Endothelial cell of umbilical vein (primary cell): ENCODE data around the gene MPHOSPH8. TPM values are rescaled to one million over a fixed set of nuclear protein-coding genes. Genes with fewer than 3 reads are reported as not detected.
A peak's percentile ranks its signal among the peaks of the same experiment; 100 is the strongest.

Source experiments
- Bru-seq: library from RNA; stranded (reverse); fragments of 400-500 nt; gene quantifications from one replicate; lab custom pipeline; 2021; lab: Mats Ljungman, UMichigan
- BruChase-seq, 2 experiments: library from RNA; stranded (reverse); fragments of 400-500 nt; gene quantifications; one replicate each; lab custom pipeline; 2021; lab: Mats Ljungman, UMichigan
- BruUV-seq: library from RNA; stranded (reverse); fragments of 400-500 nt; replicated peaks from 2 replicates; lab custom pipeline; 2021; lab: Mats Ljungman, UMichigan
- CTCF ChIA-PET: fragments of 300-600, 350-600 bp; sonication (Branson Sonifier 250); formaldehyde crosslinking; loops from one replicate; lab custom pipeline; 2021; ENCODE audit warnings: antibody characterized with exemption, inconsistent platforms; lab: Charles Lee
- POLR2A ChIA-PET: fragments of 300-600, 350-600 bp; sonication (Branson Sonifier 250); formaldehyde crosslinking; loops from one replicate; lab custom pipeline; 2021; ENCODE audit warnings: antibody characterized with exemption, inconsistent platforms; lab: Charles Lee
- DNase-seq: peaks from one replicate; pipeline ENCODE4 v3.0.0-alpha.2; 2011; ENCODE audit warnings: low read depth, low spot score
- FAIRE-seq: peaks from 2 replicates; lab custom pipeline; 2011; peaks lifted over from hg19 to GRCh38; lab: Jason Lieb, UNC
- H2AFZ ChIP-seq: 2 replicates; pipeline ENCODE4 v1.6.0; 2012; ENCODE audit warnings: low read depth, low read length, control low read depth, inconsistent platforms
- H3K27ac ChIP-seq: 2 replicates; pipeline ENCODE4 v1.5.1; 2011; ENCODE audit warnings: low read depth, mild to moderate bottlenecking, control low read depth, low read length, moderate library complexity; ENCODE audit not compliant: insufficient read depth
- H3K27me3 ChIP-seq, 2 experiments: 2 replicates each; pipeline versions ENCODE4 v1.6.0 to v1.6.1; 2011; ENCODE audit warnings: low read length in 2 of 2, mixed read lengths in 1 of 2; ENCODE audit not compliant: control insufficient read depth in 2 of 2, insufficient read depth in 2 of 2
- H3K36me3 ChIP-seq, 2 experiments: 2 replicates in 1 of 2; 3 replicates in 1 of 2; pipeline ENCODE4 v1.5.1; 2011; ENCODE audit warnings: low read length in 2 of 2, mild to moderate bottlenecking in 1 of 2, moderate library complexity in 1 of 2; ENCODE audit not compliant: control insufficient read depth in 2 of 2, insufficient read depth in 2 of 2; ENCODE audit errors: extremely low read depth in 1 of 2
- H3K4me1 ChIP-seq: 3 replicates; pipeline ENCODE4 v1.5.1; 2011; ENCODE audit warnings: mild to moderate bottlenecking, low read length; ENCODE audit not compliant: control insufficient read depth, insufficient read depth; ENCODE audit errors: extremely low read depth
- H3K4me2 ChIP-seq: 2 replicates; pipeline ENCODE4 v1.6.1; 2011; ENCODE audit warnings: low read length, control low read depth, mixed read lengths; ENCODE audit not compliant: insufficient read depth
- H3K4me3 ChIP-seq, 3 experiments: fragments of 200-600 bp in 1 of 3; sonication (generic), shearing (Covaris generic) in 1 of 3; replicated peaks in 1 of 3; 2 replicates each; pipeline ENCODE4 v1.5.1; 2011 to 2016; ENCODE audit warnings: control low read depth in 3 of 3, low read length in 3 of 3, mild to moderate bottlenecking in 2 of 3, inconsistent platforms in 1 of 3, low read depth in 1 of 3, moderate library complexity in 1 of 3; ENCODE audit not compliant: insufficient read depth in 1 of 3
- H3K79me2 ChIP-seq: 2 replicates; pipeline ENCODE4 v1.6.0; 2012; ENCODE audit warnings: low read length, inconsistent platforms; ENCODE audit not compliant: control insufficient read depth, insufficient read depth
- H3K9ac ChIP-seq: replicated peaks from 2 replicates; pipeline ENCODE3; 2011; ENCODE audit warnings: low read length, control low read depth; ENCODE audit not compliant: insufficient read depth; ENCODE audit errors: extremely low read depth
- H3K9me1 ChIP-seq: replicated peaks from 3 replicates; pipeline ENCODE4 v1.6.0; 2011; ENCODE audit warnings: mild to moderate bottlenecking, low read length; ENCODE audit not compliant: control insufficient read depth, insufficient read depth; ENCODE audit errors: extremely low read depth
- H3K9me3 ChIP-seq: replicated peaks from 2 replicates; pipeline ENCODE4 v1.5.1; 2012; ENCODE audit warnings: low read length, inconsistent platforms; ENCODE audit not compliant: control insufficient read depth, insufficient read depth
- H4K20me1 ChIP-seq: replicated peaks from 2 replicates; pipeline ENCODE3; 2011; ENCODE audit warnings: mild to moderate bottlenecking, low read length; ENCODE audit not compliant: control insufficient read depth, insufficient read depth; ENCODE audit errors: extremely low read depth
- CTCF ChIP-seq, 2 donors: IDR thresholded peaks; 1 replicate in 1 of 2; 2 replicates in 1 of 2; pipeline ENCODE4 v1.5.1; 2011; ENCODE audit warnings: low read length in 2 of 2, mild to moderate bottlenecking in 2 of 2, moderate library complexity in 2 of 2, control low read depth in 1 of 2, inconsistent platforms in 1 of 2, low read depth in 1 of 2; ENCODE audit not compliant: insufficient read depth in 1 of 2; ENCODE audit errors: extremely low read depth in 1 of 2
- EZH2 ChIP-seq: IDR thresholded peaks from 2 replicates; pipeline ENCODE4 v1.6.1; 2012; ENCODE audit warnings: borderline replicate concordance, low read depth, mild to moderate bottlenecking, moderate library complexity, low read length, inconsistent platforms; ENCODE audit not compliant: severe bottlenecking
- FOS ChIP-seq: IDR thresholded peaks from 2 replicates; pipeline ENCODE4 v1.6.1; 2011; ENCODE audit warnings: mild to moderate bottlenecking, low read length, moderate library complexity, borderline replicate concordance; ENCODE audit not compliant: insufficient read depth
- GATA2 ChIP-seq: IDR thresholded peaks from 2 replicates; pipeline ENCODE4 v1.7.0; 2011; ENCODE audit warnings: low read depth, mild to moderate bottlenecking, moderate library complexity, mixed read lengths, low read length; ENCODE audit not compliant: insufficient read length, insufficient read depth
- JUN ChIP-seq: IDR thresholded peaks from 2 replicates; pipeline ENCODE4 v1.6.1; 2011; ENCODE audit warnings: borderline replicate concordance, low read depth; ENCODE audit not compliant: insufficient read length, insufficient read depth
- MAX ChIP-seq: IDR thresholded peaks from 2 replicates; pipeline ENCODE4 v1.6.1; 2011; ENCODE audit not compliant: insufficient read depth, insufficient read length
- MYC ChIP-seq: IDR thresholded peaks from one replicate; pipeline ENCODE4 v1.6.1; 2011; ENCODE audit warnings: mild to moderate bottlenecking, low read depth, low read length
- POLR2A ChIP-seq: IDR thresholded peaks from 2 replicates; pipeline ENCODE4 v1.6.1; 2012; ENCODE audit warnings: low read depth, mild to moderate bottlenecking, control low read depth, low read length
- POLR2AphosphoS5 ChIP-seq: IDR thresholded peaks from 2 replicates; pipeline ENCODE4 v1.6.1; 2012; ENCODE audit warnings: low read depth, mild to moderate bottlenecking, control low read depth, low read length, moderate library complexity; ENCODE audit not compliant: insufficient read depth
- dilution Hi-C: fragments of 300-500 bp; cut with MboI; formaldehyde crosslinking; loops from one replicate; pipeline ENCODE4 v1.15.0; 2019; ENCODE audit warnings: low sequenced_read_pairs; ENCODE audit not compliant: extremely low pct_ligation_motif_present
- intact Hi-C: fragments of 100-400 bp; cut with micrococcal nuclease; formaldehyde crosslinking; loops from one replicate; pipeline ENCODE4 v1.10.0; 2022
- long read RNA-seq: library from polyadenylated mRNA; stranded (forward); transcript quantifications from one replicate; pipeline ENCODE4 v2.0.0, GENCODE V29; 2021
- polyA minus RNA-seq, 3 experiments: library from RNA; depleted of rRNA, polyadenylated mRNA; stranded (reverse); fragments of >200 nt; gene quantifications; 1 replicate in 1 of 3; 2 replicates in 2 of 3; pipeline ENCODE4 v1.2.3, GENCODE V29; 2011
- polyA plus RNA-seq, 4 experiments: library from polyadenylated mRNA; depleted of rRNA in 3 of 4; stranded (reverse) in 3 of 4; unstranded in 1 of 4; fragments of >200 nt; gene quantifications; 2 replicates each; pipeline versions ENCODE4 v1.2.1 to v1.2.3, GENCODE V29; 2011 to 2012; ENCODE audit warnings: missing spikeins in 1 of 4
- total RNA-seq: library from RNA; stranded (reverse); gene quantifications from 2 replicates; pipeline ENCODE4 v1.2.3, GENCODE V29; 2021

Gene MPHOSPH8, protein sequence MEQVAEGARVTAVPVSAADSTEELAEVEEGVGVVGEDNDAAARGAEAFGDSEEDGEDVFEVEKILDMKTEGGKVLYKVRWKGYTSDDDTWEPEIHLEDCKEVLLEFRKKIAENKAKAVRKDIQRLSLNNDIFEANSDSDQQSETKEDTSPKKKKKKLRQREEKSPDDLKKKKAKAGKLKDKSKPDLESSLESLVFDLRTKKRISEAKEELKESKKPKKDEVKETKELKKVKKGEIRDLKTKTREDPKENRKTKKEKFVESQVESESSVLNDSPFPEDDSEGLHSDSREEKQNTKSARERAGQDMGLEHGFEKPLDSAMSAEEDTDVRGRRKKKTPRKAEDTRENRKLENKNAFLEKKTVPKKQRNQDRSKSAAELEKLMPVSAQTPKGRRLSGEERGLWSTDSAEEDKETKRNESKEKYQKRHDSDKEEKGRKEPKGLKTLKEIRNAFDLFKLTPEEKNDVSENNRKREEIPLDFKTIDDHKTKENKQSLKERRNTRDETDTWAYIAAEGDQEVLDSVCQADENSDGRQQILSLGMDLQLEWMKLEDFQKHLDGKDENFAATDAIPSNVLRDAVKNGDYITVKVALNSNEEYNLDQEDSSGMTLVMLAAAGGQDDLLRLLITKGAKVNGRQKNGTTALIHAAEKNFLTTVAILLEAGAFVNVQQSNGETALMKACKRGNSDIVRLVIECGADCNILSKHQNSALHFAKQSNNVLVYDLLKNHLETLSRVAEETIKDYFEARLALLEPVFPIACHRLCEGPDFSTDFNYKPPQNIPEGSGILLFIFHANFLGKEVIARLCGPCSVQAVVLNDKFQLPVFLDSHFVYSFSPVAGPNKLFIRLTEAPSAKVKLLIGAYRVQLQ
- total RNA-seq (27.5 and 31.5 TPM in 2 replicates), polyA plus RNA-seq (15.7 and 16.2 TPM in 2 replicates), polyA minus RNA-seq (10.0 and 10.7 TPM in 2 replicates), Bru-seq, nascent RNA (percentile 69 among the genes with signal in this experiment), BruChase-seq, experiment 1, labeled RNA remaining after a 6-hour chase (percentile 79 among the genes with signal in this experiment), BruChase-seq, experiment 2, labeled RNA remaining after a 2-hour chase (percentile 70 among the genes with signal in this experiment)
- polyA plus RNA-seq (2011; cell fraction: cytosol; rRNA removed), result 12.5 and 13.5 TPM in 2 replicates
- polyA plus RNA-seq (2011; cell fraction: nucleus; rRNA removed), result 27.9 and 32.5 TPM in 2 replicates
- 28.5 and 31.2 TPM in 2 replicates for polyA plus RNA-seq (2012)
- 7.8 TPM for polyA minus RNA-seq (2011; cell fraction: cytosol; rRNA and poly(A)+ RNA removed)
- 10.4 and 11.8 TPM in 2 replicates for polyA minus RNA-seq (2011; cell fraction: nucleus; rRNA and poly(A)+ RNA removed)
- long read RNA-seq, full-length matches to known transcripts, result 16 of 53 reads
- long read RNA-seq, partial matches to known transcripts, result 13 of 53 reads
- long read RNA-seq, other reads (novel, unspliced or antisense), result 24 of 53 reads

DNA sequence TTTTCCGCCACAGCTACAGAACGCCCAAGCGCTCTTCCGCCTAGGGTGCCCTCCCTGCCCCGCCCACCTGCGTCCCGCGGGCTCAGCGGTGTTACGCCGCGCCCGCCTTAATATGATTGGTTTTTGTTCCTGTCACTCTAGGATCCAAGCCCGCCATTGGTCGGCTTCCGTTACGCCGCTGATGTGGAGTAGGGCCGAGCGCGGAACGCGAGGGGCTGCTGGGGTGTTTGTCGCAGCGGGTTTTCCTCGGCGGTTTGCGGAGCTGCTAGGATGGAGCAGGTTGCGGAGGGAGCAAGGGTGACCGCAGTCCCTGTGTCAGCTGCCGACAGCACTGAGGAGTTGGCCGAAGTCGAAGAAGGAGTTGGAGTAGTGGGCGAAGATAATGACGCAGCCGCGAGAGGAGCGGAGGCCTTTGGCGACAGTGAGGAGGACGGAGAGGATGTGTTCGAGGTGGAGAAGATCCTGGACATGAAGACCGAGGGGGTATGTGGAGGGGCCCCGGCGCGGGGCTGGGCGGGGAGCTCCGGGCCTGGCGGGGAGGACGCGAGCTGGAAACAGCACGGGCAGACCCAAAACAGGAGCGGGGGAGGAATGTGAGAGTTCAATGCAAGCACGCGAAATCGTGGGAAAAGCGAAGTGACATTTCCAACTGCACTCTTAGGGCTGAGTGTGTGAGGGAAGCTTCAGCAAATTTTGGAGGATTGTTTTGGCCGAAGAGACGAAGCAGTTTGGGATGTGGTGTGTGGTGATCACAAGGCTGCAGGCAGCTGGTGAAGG lies at the start of gene MPHOSPH8:
Gene MPHOSPH8 (plus strand): TSS at position 181 of the 777 bp plus-strand sequence. CDS start 90 bp downstream, at position 271.
- H3K36me3 ChIP-seq, result no peaks in the 10 kb centered on the region
- peak within 1 kb of the TSS; percentile 53 for H3K9ac ChIP-seq
- peak within 1 kb of the TSS; percentile 50 for H3K27ac ChIP-seq
- CTCF ChIA-PET, result interaction anchor here (1.5 to 2.6 kb wide), 4 partner anchors 15 to 230 kb away, joined by 3 to 15 read pairs (median 6); no protein-coding TSS in a partner anchor
- H3K79me2 ChIP-seq, result peaks cover 44% of the 10 kb centered on the region
- DNase-seq (peak; percentile 96), FAIRE-seq (peak; percentile 96)
- POLR2A ChIA-PET, result no interaction called here
- no peaks in the 10 kb centered on the region for H3K9me1 ChIP-seq
- dilution Hi-C loops (no loop called here), intact Hi-C loops (loop anchor here (1.0 to 5.0 kb wide), 4 partner anchors 31 to 229 kb away; partner anchors contain the start of genes PSPC1 and ZMYM5)
- peaks cover 19% of the 10 kb centered on the region for H3K4me1 ChIP-seq
- TF ChIP-seq MYC (no peak), MAX (no peak), JUN (no peak), GATA2 (no peak), CTCF (IDR thresholded peaks at IDR 0.05; ENCODE audit: extremely low read depth in 1 of 2, insufficient read depth in 1 of 2, low read depth in 1 of 2, low read length in 2 of 2) (no peak), POLR2AphosphoS5 (no peak), POLR2A (no peak), FOS (no peak), EZH2 (no peak)
- peak within 1 kb of the TSS; percentile 76 to 93 (median 84) for H3K4me3 ChIP-seq
- BruUV-seq, result no TSS peak
- H3K9me3 ChIP-seq, result no peaks in the 10 kb centered on the region
- H3K27me3 ChIP-seq, result no peaks in the 10 kb centered on the region
- no peaks in the 10 kb centered on the region for H4K20me1 ChIP-seq
- H3K4me2 ChIP-seq, result peak within 1 kb of the TSS; percentile 80
- H2AFZ ChIP-seq, result peak within 1 kb of the TSS; percentile 99
